ENCODE data around the gene CNIH3.

Gene CNIH3

GRCh38 chr1:224747578-224747977, 131.5 kb downstream of the CNIH3 start:
- no peak for DNase-seq

- no peak for DNase-seq
Measured at GRCh38 chr1:224749916-224750315, 133.8 kb downstream of the CNIH3 start.

GRCh38 chr1:224751624-224752311, 135.7 kb downstream of the CNIH3 start:
- DNase-seq, result no peak

GRCh38 chr1:224753491-224753890, 137.4 kb downstream of the CNIH3 start:
- DNase-seq, result no peak

GRCh38 chr1:224755586-224755985, 139.5 kb downstream of the CNIH3 start:
- DNase-seq, result no peak

- DNase-seq, result no peak
Measured at GRCh38 chr1:224757508-224757907, 141.4 kb downstream of the CNIH3 start.

- no peak for DNase-seq
Measured at GRCh38 chr1:224759135-224759534, 143.0 kb downstream of the CNIH3 start.

- no peak for DNase-seq
Measured at GRCh38 chr1:224759681-224760091, 143.6 kb downstream of the CNIH3 start.

- no peak for DNase-seq
Measured at GRCh38 chr1:224760163-224760562, 144.0 kb downstream of the CNIH3 start.

GRCh38 chr1:224761245-224761644, 145.1 kb downstream of the CNIH3 start:
- DNase-seq, result no peak

- no peak for DNase-seq
Measured at GRCh38 chr1:224762046-224762445, 145.9 kb downstream of the CNIH3 start.

GRCh38 chr1:224762701-224763100, 146.6 kb downstream of the CNIH3 start:
- no peak for DNase-seq

GRCh38 chr1:224763126-224763775, 147.1 kb downstream of the CNIH3 start:
- DNase-seq, result no peak

- DNase-seq, result no peak
Measured at GRCh38 chr1:224766266-224766665, 150.1 kb downstream of the CNIH3 start.

- no peak for DNase-seq
Measured at GRCh38 chr1:224767031-224767430, 150.9 kb downstream of the CNIH3 start.

- DNase-seq, result no peak
Measured at GRCh38 chr1:224767676-224768075, 151.6 kb downstream of the CNIH3 start.

GRCh38 chr1:224768971-224769370, 152.9 kb downstream of the CNIH3 start:
- no peak for DNase-seq

GRCh38 chr1:224769452-224770335, 153.6 kb downstream of the CNIH3 start:
- DNase-seq, result no peak

GRCh38 chr1:224770336-224770693, 154.2 kb downstream of the CNIH3 start:
- no peak for DNase-seq

GRCh38 chr1:224773646-224774045, 157.5 kb downstream of the CNIH3 start:
- no peak for DNase-seq

GRCh38 chr1:224774378-224774777, 158.3 kb downstream of the CNIH3 start:
- no peak for DNase-seq

GRCh38 chr1:224777180-224777579, 161.1 kb downstream of the CNIH3 start:
- no peak for DNase-seq

GRCh38 chr1:224779536-224779935, 163.4 kb downstream of the CNIH3 start:
- DNase-seq, result no peak

- DNase-seq, result no peak
Measured at GRCh38 chr1:224780736-224781135, 164.6 kb downstream of the CNIH3 start.

Measured in NCI-H1048 (cell line).